Right lobe of liver (tissue), 6 donors: Measurements from ENCODE around the gene IDUA. TPM values are rescaled to one million over a fixed set of nuclear protein-coding genes. Genes with fewer than 3 reads are reported as not detected.

Experiments used
- ATAC-seq, 4 donors: fragments of 200-7000 bp; cut with Tn5 transposase; one replicate each; pipeline ENCODE4 v1.9.1; 2020; ENCODE audit warnings: mild to moderate bottlenecking in 4 of 4, moderate library complexity in 4 of 4
- DNase-seq, 3 donors: peaks; one replicate each; pipeline ENCODE4 v3.0.0-alpha.2; 2020
- H3K27ac ChIP-seq, 3 donors: fragments of 200-600 bp; one replicate each; pipeline ENCODE4 v1.8.0; 2022
- H3K27me3 ChIP-seq, 2 donors: fragments of 200-600 bp; one replicate each; pipeline ENCODE4 v1.8.0; 2022
- H3K36me3 ChIP-seq, 4 donors: fragments of 200-600 bp; sonication (generic) in 1 of 4; one replicate each; pipeline versions ENCODE4 v1.5.1 to v1.8.0; 2017 to 2022; ENCODE audit warnings: control low read depth in 1 of 4
- H3K4me1 ChIP-seq, 4 donors: fragments of 200-600 bp; sonication (generic) in 1 of 4; one replicate each; pipeline versions ENCODE4 v1.5.1 to v1.8.0; 2017 to 2022; ENCODE audit warnings: control low read depth in 1 of 4
- H3K4me3 ChIP-seq, 3 donors: fragments of 200-600 bp; one replicate each; pipeline ENCODE4 v1.8.0; 2022
- H3K9me3 ChIP-seq, 4 donors: fragments of 200-600 bp; sonication (generic) in 1 of 4; one replicate each; pipeline versions ENCODE4 v1.5.1 to v1.8.0; 2017 to 2022; ENCODE audit warnings: control low read depth in 1 of 4
- CTCF ChIP-seq, 4 donors: fragments of 200-600 bp in 3 of 4; fragments of 450-650 bp in 1 of 4; IDR thresholded peaks; one replicate each; pipeline versions ENCODE4 v1.5.1 to v1.8.0; 2016 to 2022; ENCODE audit warnings: antibody characterized with exemption in 4 of 4, mild to moderate bottlenecking in 2 of 4
- POLR2A ChIP-seq: fragments of 450-650 bp; IDR thresholded peaks from one replicate; pipeline ENCODE4 v1.6.1; 2017; ENCODE audit warnings: antibody characterized with exemption, mild to moderate bottlenecking
- WGBS: methylation state at CpG from one replicate; pipeline ENCODE4 v1.1.6; 2018; ENCODE audit warnings: low coverage, low lambda C conversion rate; ENCODE audit not compliant: insufficient coverage; ENCODE audit errors: missing lambda C conversion rate; 5-methylcytosine and 5-hydroxymethylcytosine counted together
- intact Hi-C, 2 donors: fragments of 100-400 bp; cut with DNase I; formaldehyde crosslinking; loops; one replicate each; pipeline versions ENCODE4 v1.11.2 to v1.14.1; 2022
- total RNA-seq, 6 experiments: library from RNA; depleted of rRNA in 2 of 6; stranded (reverse); fragments of >200 nt in 2 of 6; fragmentation: NEBNext Ultra II Directional in 3 of 6; extraction: Animal tissue kit (Norgen Biotek cat#: 25700) in 3 of 6; gene quantifications; one replicate each; pipeline versions ENCODE4 v1.1.0 to v1.2.4, GENCODE V29; 2016 to 2023
- donor health status: DM: no; HTN: yes; CAD: no.
- donor health status: DM: no; HTN: no; CAD: no.
- donor health status: DM: no; HTN: no; CAD: no.
- donor health status: DM: no; HTN: yes; CAD: no.
- donor health status: DM: no; HTN: yes; CAD: no.

The IDUA gene
- total RNA-seq, 6 experiments from 2014 or later = 4.7 to 15.1 (median 11.0) TPM

GRCh38 chr4:1023075-1023640 lies 36.3 kb downstream of the IDUA start:
- WGBS = no CpG with 5 or more reads among the region's 20 CpGs
- Histone ChIP-seq H3K4me3 (no peak overlapping the region), H3K4me1 (no peaks in the 10 kb centered on the region), H3K27ac (no peak overlapping the region), H3K9me3 (no peaks in the 10 kb centered on the region), H3K27me3 (no peaks in the 10 kb centered on the region), H3K36me3 (peaks cover 0 to 10% (median 5%) of the 10 kb centered on the region in 4 donors)
- DNase-seq (no peak), ATAC-seq (no peak)
- intact Hi-C loops = loop anchor here in 1 of 2 donors (10.0 kb wide), 1 partner anchor 202 kb away; no protein-coding TSS in a partner anchor
- TF ChIP-seq POLR2A = no peak
- TF ChIP-seq CTCF (IDR thresholded peaks at IDR 0.05) = no peak

DNA sequence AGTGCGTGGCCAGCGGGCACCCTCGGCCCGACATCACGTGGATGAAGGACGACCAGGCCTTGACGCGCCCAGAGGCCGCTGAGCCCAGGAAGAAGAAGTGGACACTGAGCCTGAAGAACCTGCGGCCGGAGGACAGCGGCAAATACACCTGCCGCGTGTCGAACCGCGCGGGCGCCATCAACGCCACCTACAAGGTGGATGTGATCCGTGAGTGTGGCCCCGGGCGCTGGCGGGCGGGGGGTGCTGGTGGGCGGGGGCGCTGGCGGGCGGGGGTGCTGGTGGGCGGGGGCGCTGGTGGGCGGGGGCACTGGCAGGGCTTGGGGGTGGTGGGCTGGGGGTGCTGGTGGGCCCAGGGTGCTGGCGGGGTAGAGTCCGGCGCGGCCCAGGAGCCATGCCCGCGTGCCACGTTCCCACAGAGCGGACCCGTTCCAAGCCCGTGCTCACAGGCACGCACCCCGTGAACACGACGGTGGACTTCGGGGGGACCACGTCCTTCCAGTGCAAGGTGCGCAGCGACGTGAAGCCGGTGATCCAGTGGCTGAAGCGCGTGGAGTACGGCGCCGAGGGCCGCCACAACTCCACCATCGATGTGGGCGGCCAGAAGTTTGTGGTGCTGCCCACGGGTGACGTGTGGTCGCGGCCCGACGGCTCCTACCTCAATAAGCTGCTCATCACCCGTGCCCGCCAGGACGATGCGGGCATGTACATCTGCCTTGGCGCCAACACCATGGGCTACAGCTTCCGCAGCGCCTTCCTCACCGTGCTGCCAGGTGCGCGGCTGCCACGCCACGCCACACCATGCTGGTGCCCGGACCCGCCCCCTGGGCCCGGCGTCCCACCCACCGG lies 37.3 kb downstream of the IDUA start:
- TF ChIP-seq POLR2A (no peak), CTCF (IDR thresholded peaks at IDR 0.05) (no peak)
- Histone ChIP-seq H3K36me3 (peaks cover 0 to 10% (median 5%) of the 10 kb centered on the region in 4 donors), H3K4me3 (no peak overlapping the region), H3K9me3 (no peaks in the 10 kb centered on the region), H3K27ac (no peak overlapping the region), H3K4me1 (no peaks in the 10 kb centered on the region), H3K27me3 (no peaks in the 10 kb centered on the region)
- WGBS = 100% methylated on average over 6 of the region's 83 CpGs
- intact Hi-C loops = loop anchor here in 1 of 2 donors (10.0 kb wide), 1 partner anchor 201 kb away; no protein-coding TSS in a partner anchor
- DNase-seq (no peak), ATAC-seq (no peak)

DNA sequence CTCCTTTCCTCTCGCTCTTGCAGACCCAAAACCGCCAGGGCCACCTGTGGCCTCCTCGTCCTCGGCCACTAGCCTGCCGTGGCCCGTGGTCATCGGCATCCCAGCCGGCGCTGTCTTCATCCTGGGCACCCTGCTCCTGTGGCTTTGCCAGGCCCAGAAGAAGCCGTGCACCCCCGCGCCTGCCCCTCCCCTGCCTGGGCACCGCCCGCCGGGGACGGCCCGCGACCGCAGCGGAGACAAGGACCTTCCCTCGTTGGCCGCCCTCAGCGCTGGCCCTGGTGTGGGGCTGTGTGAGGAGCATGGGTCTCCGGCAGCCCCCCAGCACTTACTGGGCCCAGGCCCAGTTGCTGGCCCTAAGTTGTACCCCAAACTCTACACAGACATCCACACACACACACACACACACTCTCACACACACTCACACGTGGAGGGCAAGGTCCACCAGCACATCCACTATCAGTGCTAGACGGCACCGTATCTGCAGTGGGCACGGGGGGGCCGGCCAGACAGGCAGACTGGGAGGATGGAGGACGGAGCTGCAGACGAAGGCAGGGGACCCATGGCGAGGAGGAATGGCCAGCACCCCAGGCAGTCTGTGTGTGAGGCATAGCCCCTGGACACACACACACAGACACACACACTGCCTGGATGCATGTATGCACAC lies 38.2 kb downstream of the IDUA start:
- 72% methylated on average over 3 of the region's 32 CpGs for WGBS
- no peaks in the 10 kb centered on the region for H3K4me1 ChIP-seq
- no peak for TF ChIP-seq POLR2A
- no peak for TF ChIP-seq CTCF (IDR thresholded peaks at IDR 0.05)
- H3K36me3 ChIP-seq = peaks cover 0 to 10% (median 5%) of the 10 kb centered on the region in 4 donors
- DNase-seq (no peak), ATAC-seq (no peak)
- no peak overlapping the region for H3K4me3 ChIP-seq
- H3K27me3 ChIP-seq = no peaks in the 10 kb centered on the region
- no peaks in the 10 kb centered on the region for H3K9me3 ChIP-seq
- H3K27ac ChIP-seq = no peak overlapping the region
- intact Hi-C loops = loop anchor here in 1 of 2 donors (10.0 kb wide), 1 partner anchor 200 kb away; no protein-coding TSS in a partner anchor

GRCh38 chr4:1026115-1026514 lies 39.3 kb downstream of the IDUA start:
- whole genome bisulfite sequencing = 34% methylated on average over 12 of the region's 17 CpGs
- TF ChIP-seq CTCF (IDR thresholded peaks at IDR 0.05) = no peak
- TF ChIP-seq POLR2A = no peak
- Histone ChIP-seq H3K9me3 (no peaks in the 10 kb centered on the region), H3K4me1 (no peaks in the 10 kb centered on the region), H3K36me3 (peaks cover 0 to 10% (median 5%) of the 10 kb centered on the region in 4 donors), H3K4me3 (no peak overlapping the region), H3K27ac (no peak overlapping the region), H3K27me3 (no peaks in the 10 kb centered on the region)
- intact Hi-C loops = loop anchor here in 1 of 2 donors (10.0 kb wide), 1 partner anchor 199 kb away; no protein-coding TSS in a partner anchor
- peak; percentile 73 to 87 (median 79) for ATAC-seq
- DNase-seq = peak; percentile 67 to 77 (median 69)
